Measurements from ENCODE around the gene LRRC46.

LRRC46 gene

GRCh38 chr17:47845716-47846075 lies 14.2 kb downstream of the LRRC46 start:
- no peak for DNase-seq (ENCODE audit: low read depth)
- TF ChIP-seq CTCF (IDR thresholded peaks at IDR 0.05; ENCODE audit: control insufficient read depth, extremely low read depth, insufficient read depth), result no peak

GRCh38 chr17:47846716-47847340 lies 15.4 kb downstream of the LRRC46 start:
- TF ChIP-seq CTCF (IDR thresholded peaks at IDR 0.05; ENCODE audit: control insufficient read depth, extremely low read depth, insufficient read depth), result no peak
- no peak for DNase-seq (ENCODE audit: low read depth)
- H3K4me3 ChIP-seq (ENCODE audit: low read depth, low read length), result no peak overlapping the region

More at GRCh38 chr17:47845716-47846075, 14.2 kb downstream of the LRRC46 start:
- H3K4me3 ChIP-seq (ENCODE audit: low read depth, low read length), result no peak overlapping the region

- no peak for DNase-seq (ENCODE audit: low read depth)
- H3K4me3 ChIP-seq (ENCODE audit: low read depth, low read length), result no peak overlapping the region
- TF ChIP-seq CTCF (IDR thresholded peaks at IDR 0.05; ENCODE audit: control insufficient read depth, extremely low read depth, insufficient read depth), result peak; percentile 44
Observed at GRCh38 chr17:47847341-47848197, 16.1 kb downstream of the LRRC46 start.

GRCh38 chr17:47848198-47848513 lies 16.7 kb downstream of the LRRC46 start:
- H3K4me3 ChIP-seq (ENCODE audit: low read depth, low read length), result no peak overlapping the region
- DNase-seq (ENCODE audit: low read depth), result no peak

GRCh38 chr17:47850373-47850691 lies 18.9 kb downstream of the LRRC46 start:
- TF ChIP-seq CTCF (IDR thresholded peaks at IDR 0.05; ENCODE audit: control insufficient read depth, extremely low read depth, insufficient read depth), result no peak
- no peak for DNase-seq (ENCODE audit: low read depth)
- H3K4me3 ChIP-seq (ENCODE audit: low read depth, low read length), result peak overlapping the region; percentile 58

More at GRCh38 chr17:47848198-47848513, 16.7 kb downstream of the LRRC46 start:
- TF ChIP-seq CTCF (IDR thresholded peaks at IDR 0.05; ENCODE audit: control insufficient read depth, extremely low read depth, insufficient read depth), result no peak

GRCh38 chr17:47850692-47851573 lies 19.5 kb downstream of the LRRC46 start, which contains the start of gene SP6:
TSS of gene SP6 (minus strand) at chr17:47851163. CDS start at chr17:47848429, 2,734 bp downstream.
- DNase-seq (ENCODE audit: low read depth), result peak; percentile 46
- peak; percentile 50 for TF ChIP-seq CTCF (IDR thresholded peaks at IDR 0.05; ENCODE audit: control insufficient read depth, extremely low read depth, insufficient read depth)
- peak within 1 kb of the TSS; percentile 58 for H3K4me3 ChIP-seq (ENCODE audit: low read depth, low read length)

Data from LNCaP clone FGC (cell line).